ENCODE measurements around the gene OR4K1. TPM values are rescaled to one million over a fixed set of nuclear protein-coding genes. Genes with fewer than 3 reads are reported as not detected.

The OR4K1 gene
- total and polyA plus RNA-seq, 4 donors, result not detected

GRCh38 chr14:19918553-19919264 lies 12.0 kb upstream of the OR4K1 start:
- ATAC-seq (ENCODE audit: insufficient read depth, low FRiP score), result no peak
- Histone ChIP-seq H3K9ac (ENCODE audit: insufficient read depth in 1 of 2, low read length in 2 of 2) (no peak overlapping the region), H3K4me1 (ENCODE audit: control insufficient read depth in 5 of 5, insufficient read depth in 5 of 5, low read length in 5 of 5) (no peaks in the 10 kb centered on the region), H3K9me3 (ENCODE audit: control insufficient read depth in 4 of 4, insufficient read depth in 3 of 4, low read length in 3 of 4) (peaks cover 0 to 2% (median 0%) of the 10 kb centered on the region in 4 donors), H3K27ac (ENCODE audit: low read depth in 1 of 2, low read length in 1 of 2) (no peak overlapping the region), H3K4me3 (no peak overlapping the region), H3K36me3 (ENCODE audit: control insufficient read depth in 4 of 4, insufficient read depth in 4 of 4, low read length in 4 of 4) (no peaks in the 10 kb centered on the region), H3K27me3 (ENCODE audit: control insufficient read depth in 3 of 3, insufficient read depth in 3 of 3, low read length in 2 of 3) (no peaks in the 10 kb centered on the region)
- WGBS, 2 donors, result 49 to 55% methylated on average over 4 of the region's 4 CpGs
- no peak for TF ChIP-seq CTCF (IDR thresholded peaks at IDR 0.05; ENCODE audit: control extremely low read depth, extremely low read depth)
- DNase-seq, result no peak

- no peak within 1 kb of the TSS for H3K27ac ChIP-seq (ENCODE audit: low read depth in 1 of 2, low read length in 1 of 2)
- H3K36me3 ChIP-seq (ENCODE audit: control insufficient read depth in 4 of 4, insufficient read depth in 4 of 4, low read length in 4 of 4), result no peaks in the 10 kb centered on the region
- H3K4me3 ChIP-seq, result no peak within 1 kb of the TSS
- H3K9ac ChIP-seq (ENCODE audit: insufficient read depth in 1 of 2, low read length in 2 of 2), result no peak within 1 kb of the TSS
- peaks cover 0 to 2% (median 0%) of the 10 kb centered on the region in 4 donors for H3K9me3 ChIP-seq (ENCODE audit: control insufficient read depth in 4 of 4, insufficient read depth in 3 of 4, low read length in 3 of 4)
- no peaks in the 10 kb centered on the region for H3K4me1 ChIP-seq (ENCODE audit: control insufficient read depth in 5 of 5, insufficient read depth in 5 of 5, low read length in 5 of 5)
- H3K27me3 ChIP-seq (ENCODE audit: control insufficient read depth in 3 of 3, insufficient read depth in 3 of 3, low read length in 2 of 3), result no peaks in the 10 kb centered on the region
- ATAC-seq (ENCODE audit: insufficient read depth, low FRiP score) (no peak), DNase-seq (no peak)
- TF ChIP-seq CTCF (IDR thresholded peaks at IDR 0.05; ENCODE audit: control extremely low read depth, extremely low read depth), result no peak
These were observed 10.6 kb upstream of the OR4K1 start, which contains the start of gene OR4K5 for GRCh38 chr14:19920021-19920657. TSS of gene OR4K5 (plus strand) at chr14:19920607. CDS start at chr14:19920607, 0 bp downstream.

GRCh38 chr14:19941668-19942067 lies 11.0 kb downstream of the OR4K1 start:
- H3K9me3 ChIP-seq (ENCODE audit: control insufficient read depth in 4 of 4, insufficient read depth in 3 of 4, low read length in 3 of 4), result peaks cover 0 to 5% (median 1%) of the 10 kb centered on the region in 4 donors
- H3K4me1 ChIP-seq (ENCODE audit: control insufficient read depth in 5 of 5, insufficient read depth in 5 of 5, low read length in 5 of 5), result no peaks in the 10 kb centered on the region
- no peak overlapping the region for H3K27ac ChIP-seq (ENCODE audit: low read depth in 1 of 2, low read length in 1 of 2)
- WGBS, 2 donors, result 88 to 93% methylated on average over 1 of the region's 1 CpG
- no peak overlapping the region for H3K4me3 ChIP-seq
- no peaks in the 10 kb centered on the region for H3K27me3 ChIP-seq (ENCODE audit: control insufficient read depth in 3 of 3, insufficient read depth in 3 of 3, low read length in 2 of 3)
- no peak for DNase-seq
- no peak overlapping the region for H3K9ac ChIP-seq (ENCODE audit: insufficient read depth in 1 of 2, low read length in 2 of 2)
- ATAC-seq (ENCODE audit: insufficient read depth, low FRiP score), result no peak
- H3K36me3 ChIP-seq (ENCODE audit: control insufficient read depth in 4 of 4, insufficient read depth in 4 of 4, low read length in 4 of 4), result no peaks in the 10 kb centered on the region
- TF ChIP-seq CTCF (IDR thresholded peaks at IDR 0.05; ENCODE audit: control extremely low read depth, extremely low read depth), result no peak
